GM21423 (cell line): ENCODE data around the gene CEP164.
A peak's percentile ranks its signal among the peaks of the same experiment; 100 is the strongest.

Experiments used
- ATAC-seq: cut with Tn5 transposase; IDR thresholded peaks from one replicate; pipeline ENCODE4 v1.9.1; 2021; ENCODE audit warnings: mild to moderate bottlenecking, moderate library complexity; ENCODE audit not compliant: unreplicated experiment

Gene CEP164

DNA sequence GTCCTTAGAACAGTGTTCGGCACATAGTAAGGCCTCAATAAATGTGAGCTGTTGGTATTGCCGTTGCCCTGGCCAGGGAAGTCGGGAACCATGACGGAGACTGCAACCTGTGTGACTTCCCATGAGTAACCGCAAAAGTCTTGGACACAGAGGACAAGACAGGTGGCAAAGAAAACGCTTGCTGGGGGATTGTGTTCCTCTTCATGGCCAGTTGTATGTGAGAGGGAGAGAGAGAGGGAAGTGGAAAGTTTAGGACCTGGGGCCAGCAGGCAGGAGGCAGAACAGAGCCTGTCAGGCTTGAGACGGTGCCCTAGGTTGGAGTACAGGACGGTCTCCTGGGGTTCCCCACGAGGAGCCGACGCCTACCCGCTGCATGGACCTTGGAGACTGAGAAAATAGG, 90.2 kb downstream of the CEP164 start:
- no peak for ATAC-seq

DNA sequence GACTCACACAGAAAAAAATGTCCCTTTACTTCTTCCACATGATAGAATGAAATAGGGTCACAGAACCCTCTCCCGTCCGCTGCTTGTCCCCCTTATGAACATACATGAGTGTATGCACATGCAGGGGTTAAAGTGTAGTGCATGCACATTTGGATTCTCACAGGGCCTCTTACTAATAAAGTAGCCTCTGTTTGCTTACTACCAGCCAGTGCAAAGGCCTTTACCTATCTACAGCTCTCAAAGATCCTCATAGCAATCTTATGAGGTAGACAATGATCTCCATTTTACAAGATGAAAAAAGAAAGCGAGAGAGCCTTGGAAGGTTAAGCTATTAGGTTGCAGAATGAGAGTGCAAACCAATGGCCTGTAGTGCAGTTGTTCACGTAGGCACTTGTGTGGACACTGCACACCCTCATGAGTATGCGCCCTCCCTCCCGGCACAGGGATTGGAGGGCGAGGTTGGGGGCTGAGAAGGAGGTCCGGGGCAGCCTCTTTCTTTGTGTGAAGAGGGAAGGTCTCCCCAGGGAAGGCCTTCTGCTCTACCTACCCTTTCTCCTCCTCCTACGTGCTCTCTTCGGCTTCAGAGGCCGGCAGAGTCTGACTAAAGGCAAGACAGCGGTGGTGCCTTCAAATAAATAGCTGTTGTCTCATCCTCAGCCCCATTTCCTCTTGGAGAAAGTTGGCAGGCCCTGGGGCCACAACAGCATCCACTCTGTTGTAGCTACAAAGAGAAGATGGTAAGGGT, 91.3 kb downstream of the CEP164 start:
- ATAC-seq: no peak

DNA sequence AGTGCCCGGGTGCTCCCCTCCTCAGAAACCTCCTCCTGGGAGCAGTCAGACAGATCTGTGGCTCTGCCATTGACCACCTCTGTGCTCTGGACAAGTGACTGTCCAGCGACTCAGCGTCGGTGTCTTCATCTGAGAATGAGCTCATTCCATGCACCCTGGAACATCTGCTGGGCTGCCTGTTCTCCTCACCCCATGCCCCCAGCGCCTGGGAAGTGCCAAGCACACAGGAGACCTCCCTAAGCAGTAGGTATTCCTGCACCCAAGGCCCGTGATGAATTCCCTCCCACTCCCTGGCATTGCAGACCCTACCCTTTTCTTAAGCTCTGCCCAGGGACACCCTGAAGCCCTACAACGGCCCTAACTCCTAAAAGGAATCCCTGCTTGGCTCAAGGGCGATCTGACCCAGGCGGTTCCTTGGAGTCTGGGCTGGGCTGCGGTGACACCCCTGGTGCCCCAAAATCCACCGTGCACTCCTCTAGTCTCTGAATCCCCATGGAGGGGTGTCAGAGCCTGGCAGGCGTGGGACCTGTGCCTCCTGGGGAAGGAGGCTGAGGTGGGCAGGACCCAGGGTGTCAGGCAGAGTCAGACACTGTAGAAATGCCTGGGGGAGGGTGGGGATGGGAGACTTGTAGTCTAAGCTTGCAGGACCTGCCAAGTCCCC, 92.0 kb downstream of the CEP164 start:
- ATAC-seq: no peak

DNA sequence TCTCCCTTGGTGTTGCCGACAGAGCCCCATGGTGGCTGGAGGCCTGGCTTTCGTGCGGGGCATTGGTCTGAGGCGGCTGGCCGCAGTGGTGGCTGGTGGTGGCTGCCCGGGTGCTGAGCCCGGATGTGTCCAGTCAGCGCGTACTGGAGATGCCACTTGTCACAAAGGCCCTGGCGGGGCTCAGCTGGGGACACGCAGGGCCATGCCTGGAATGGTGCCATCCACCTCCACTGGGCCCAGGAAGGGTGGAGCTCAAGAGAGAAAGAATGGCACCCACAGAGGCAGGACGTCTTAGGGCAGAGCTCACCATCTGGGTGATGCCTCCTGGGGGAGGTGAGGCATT, 92.5 kb downstream of the CEP164 start:
- no peak for ATAC-seq

DNA sequence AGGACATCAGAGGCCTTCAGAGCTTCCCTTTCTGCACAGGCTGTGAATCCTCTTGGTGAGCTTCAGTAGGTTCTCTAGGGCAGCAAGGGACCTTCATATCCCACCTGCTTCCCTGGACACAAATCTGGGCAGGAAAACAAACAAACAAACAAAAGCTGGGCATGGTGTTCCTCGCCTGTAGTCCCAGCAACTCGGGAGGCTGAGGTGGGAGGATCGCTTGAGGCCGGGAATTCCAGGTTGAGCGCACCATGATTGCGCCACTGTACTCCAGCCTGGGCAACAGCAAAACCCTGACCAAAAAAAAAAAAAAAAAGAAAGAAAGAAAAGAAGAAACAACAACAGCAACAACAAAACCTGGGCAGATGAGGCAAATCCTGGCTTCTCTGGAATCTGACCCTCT, 92.9 kb downstream of the CEP164 start:
- no peak for ATAC-seq

DNA sequence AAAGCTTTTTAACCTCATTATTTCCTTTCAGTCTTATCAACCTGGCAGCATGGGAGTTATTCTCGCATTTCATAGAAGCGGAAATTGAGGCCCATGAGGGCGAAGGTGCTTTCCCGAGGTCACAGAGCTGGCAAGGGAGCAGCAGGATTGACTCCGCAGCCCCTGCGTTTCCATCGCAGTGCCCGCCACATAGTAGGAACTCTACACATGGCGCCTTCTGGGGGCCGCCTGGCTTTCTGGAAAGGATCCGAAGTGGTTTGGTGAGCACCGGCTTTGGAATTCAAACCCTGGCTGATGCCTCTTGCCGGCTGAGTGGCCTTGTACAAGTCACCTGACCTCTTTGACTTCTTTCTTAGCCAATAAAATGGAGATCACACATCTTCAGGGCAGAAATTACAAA, 93.4 kb downstream of the CEP164 start:
- no peak for ATAC-seq

DNA sequence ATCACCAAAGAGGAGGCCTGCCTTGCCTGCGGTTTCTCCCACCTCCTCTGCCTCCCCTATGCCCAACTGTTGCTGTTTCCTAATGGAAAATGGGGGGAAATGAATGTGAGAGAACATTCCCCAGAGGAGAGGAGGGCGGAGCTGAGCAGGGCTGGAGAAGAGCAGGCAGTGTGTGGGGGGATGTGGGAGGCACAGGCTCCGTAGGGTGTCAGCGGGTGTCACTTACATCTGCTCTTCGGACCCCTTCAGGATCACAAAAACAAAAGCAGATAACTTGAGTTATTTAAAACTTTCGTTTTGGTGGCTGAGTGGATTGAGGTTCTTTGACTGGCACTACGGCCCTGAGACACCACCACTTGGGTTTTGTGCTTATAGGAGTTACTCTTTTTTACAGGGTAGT, 93.8 kb downstream of the CEP164 start:
- ATAC-seq: no peak

DNA sequence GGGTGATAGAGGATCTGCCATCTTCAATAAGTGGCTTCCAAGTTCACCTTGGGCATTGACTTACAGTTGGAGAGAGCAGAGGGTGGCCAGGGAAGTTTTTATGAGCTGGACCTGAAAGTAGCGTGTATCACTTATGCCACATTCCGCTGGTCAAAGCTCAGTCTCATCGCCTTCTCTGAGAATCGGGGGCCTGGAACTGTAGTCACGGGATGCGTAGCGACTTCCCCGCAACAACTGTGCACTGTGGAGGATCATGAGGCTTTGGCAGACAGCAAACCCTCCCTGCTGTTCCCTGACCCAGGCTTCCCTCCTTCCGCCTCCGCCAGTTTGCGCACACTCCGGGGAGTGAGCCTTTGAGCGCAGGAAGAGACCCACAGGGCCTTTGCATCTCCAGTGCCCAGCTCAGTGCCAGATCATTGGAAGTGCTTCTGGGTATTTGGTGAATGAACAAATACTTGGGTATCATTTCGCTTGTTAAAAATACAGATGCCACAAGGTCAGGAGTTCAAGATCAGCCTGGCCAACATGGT, 95.5 kb downstream of the CEP164 start:
- ATAC-seq: no peak

DNA sequence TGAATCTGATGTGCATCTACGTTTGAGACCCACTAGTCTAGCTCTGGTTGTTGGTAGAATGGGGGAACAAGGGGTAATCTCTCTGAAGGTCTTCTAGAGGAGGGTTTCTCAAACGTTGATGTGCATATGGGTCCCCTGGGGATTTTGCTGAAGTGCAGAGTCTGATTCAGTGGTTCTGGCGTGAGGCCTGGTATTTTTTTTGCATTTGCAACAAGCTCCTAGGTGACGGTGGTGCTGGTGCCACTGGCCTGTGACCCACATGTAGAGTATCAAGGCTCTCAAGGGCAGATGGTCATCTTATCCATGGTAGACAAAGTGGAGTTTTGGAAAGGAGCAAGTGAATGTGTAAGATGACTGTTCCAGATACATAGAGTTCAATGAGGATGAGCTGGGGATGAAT, 97.1 kb downstream of the CEP164 start:
- ATAC-seq: no peak

DNA sequence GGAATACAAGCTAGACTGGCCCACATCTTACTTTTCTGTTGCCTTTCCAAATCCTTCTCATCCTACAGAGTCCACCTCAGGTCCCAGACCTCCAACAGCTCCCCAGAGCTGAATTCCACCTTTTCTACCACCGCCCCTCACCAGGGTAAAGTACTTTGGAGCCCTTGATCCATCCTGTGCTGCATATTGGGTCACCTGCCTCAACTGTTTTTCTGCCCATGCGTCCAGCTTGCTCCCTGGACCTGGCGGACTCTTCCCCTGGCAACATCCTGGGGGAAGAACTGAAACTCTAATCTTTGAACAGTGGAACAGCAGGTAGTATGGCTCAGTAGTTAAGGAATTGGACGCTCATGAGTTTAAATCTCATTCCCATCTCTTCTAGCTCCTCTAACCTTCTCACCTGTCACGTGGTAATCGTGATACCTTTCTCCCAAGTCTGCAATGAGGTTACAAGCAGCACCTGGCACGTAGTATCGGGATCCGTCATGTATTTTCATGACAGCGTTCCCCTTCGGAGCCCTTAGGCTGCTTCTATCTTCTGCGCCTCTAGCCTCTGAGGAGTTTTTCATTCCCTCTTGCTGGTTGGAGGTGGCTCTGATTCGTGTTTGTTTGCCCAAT, 98.1 kb downstream of the CEP164 start:
- no peak for ATAC-seq

DNA sequence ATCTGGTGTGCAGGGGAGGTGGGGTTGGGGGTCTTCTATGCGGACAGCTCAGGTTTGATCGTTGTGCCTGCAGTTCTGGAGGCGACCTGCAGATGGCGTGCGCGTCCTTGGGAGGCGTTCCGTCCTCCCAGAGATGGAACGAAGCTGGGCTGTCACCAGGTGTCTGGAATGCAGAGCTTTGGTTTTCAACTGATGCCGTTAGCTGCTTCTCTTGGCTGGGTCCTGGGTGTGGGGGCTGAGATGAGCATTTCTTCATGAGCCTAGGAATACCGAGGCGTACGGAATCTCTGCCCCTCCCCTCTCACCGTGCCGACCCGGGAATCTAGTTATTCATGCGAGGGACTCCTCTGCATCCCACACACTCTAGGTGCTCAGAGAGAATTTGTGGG, 98.6 kb downstream of the CEP164 start:
- ATAC-seq: no peak

DNA sequence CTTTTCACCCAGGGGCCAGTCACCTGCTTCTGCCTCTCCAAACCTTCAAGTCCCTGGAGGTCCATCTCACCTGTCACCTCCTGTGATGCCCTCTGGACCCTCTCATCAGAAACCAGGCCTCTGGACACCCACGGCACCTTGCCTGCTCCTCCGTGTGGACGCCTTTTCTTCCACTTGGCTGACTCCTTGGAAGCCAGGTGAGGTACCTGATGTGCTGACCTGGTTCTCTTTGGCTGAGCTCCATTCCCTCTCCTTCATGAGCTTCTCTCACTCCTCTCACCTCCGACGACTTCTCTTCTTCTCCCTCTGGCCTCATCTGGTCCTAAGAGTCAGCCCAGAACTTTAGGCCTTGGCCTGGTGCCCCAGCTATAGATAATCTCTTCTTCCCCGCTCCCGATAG, 99.3 kb downstream of the CEP164 start:
- ATAC-seq: no peak

DNA sequence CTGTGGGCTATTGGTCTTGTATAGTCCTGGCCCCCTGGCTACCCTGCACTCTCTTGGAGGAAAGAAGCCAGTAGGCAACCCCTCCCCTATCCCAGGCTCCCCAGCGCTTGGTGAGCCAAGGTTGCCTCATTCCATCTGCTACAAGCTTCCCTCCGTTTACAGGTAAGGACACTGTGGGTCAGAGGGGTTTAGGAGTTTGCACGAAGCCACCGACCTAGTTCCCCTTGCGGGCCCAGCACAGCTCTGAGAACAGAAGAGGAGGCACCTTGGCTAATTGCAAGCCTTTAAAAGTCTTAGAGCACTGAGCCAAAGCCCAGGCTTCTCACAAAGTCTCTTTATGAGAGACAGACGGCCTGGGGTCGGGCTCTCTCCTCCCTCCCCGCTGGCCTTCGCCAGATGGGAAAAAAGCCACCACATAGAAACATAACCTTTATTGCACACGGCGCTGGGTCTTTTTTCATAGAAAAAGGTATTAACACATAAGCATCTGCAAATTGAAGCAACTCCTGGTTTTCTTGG, 99.8 kb downstream of the CEP164 start:
- no peak for ATAC-seq

DNA sequence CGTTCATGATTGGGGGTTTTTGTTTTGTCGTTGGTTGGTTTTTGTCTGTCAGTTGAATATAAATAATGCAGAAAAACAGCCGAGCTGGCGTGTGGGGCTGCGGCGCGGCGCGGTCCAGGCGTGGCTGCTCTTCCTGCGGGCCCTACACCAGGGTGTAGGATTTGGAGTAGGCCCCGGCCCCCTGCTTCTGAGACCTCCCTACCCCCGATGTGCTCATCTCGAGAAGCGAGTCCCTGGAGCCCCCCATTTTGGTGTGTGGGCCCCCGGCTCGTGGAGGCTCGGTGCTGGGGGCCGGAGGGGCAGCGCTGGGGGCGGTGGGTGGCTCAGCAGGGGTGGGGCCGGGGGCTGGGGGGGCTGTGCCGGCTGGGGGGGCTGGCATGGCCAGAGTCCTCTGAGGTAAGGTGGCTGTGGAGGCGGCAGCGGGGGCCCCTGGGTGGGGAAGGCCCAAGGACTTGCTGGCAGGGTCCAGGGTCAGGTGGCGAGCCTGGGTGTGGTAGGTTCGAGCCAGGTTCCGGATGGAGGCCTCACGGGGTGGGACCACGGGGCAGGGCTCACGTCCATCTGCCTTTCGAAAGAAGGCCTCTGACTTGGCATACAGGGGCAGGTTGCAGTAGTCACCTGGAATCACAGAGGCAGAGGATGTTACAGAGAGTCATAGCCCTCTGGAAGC, 100.7 kb downstream of the CEP164 start:
- no peak for ATAC-seq

DNA sequence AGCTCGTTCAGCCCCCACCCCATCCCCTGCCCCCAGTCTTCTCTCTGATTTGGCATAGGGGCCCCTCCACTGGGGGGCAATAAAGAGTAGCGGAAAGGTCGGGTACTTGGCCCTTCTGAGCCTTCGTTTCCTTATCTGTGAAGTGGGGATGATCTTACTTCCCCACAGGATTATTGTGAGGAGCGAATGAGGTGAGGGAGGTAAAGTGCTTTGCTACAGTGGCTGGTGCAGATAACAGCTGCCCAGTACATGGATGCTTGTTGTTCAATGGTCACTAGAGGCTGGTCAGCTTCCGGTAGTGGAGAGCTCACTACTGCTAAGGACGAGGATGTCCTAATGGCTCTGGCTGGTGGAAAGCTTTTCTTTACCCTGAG, 101.2 kb downstream of the CEP164 start:
- no peak for ATAC-seq

DNA sequence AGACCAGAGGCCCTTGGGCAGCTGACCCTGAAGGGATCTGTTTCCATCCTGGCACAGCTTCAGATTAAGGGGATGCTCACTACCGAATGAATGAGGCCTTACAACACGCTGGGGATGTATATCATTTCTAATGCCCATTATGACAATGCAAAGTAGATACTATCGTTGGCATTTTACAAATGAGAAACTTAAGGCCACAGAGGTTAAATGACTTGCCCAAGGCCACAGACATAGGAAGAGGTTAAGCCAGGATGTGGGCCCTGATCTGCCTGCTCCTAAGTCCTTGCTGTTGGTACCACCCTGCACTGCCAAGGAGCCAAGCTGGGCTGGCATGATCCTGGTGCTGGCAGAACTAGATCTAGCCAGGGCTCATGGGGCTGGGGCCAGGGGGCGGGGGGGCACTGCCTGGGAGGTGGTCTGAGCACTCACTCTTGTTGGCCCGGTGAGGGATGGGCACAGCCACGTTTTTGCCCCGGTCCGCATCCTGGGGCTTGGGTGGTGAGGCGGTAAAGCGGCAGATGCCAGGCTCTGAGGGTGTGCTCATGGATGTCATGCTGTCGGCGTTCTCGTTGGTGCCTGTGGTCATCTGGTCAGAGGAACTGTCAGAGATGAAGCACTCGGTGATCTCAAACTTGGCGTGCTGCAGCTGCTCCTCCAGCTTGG, 102.8 kb downstream of the CEP164 start:
- no peak for ATAC-seq

DNA sequence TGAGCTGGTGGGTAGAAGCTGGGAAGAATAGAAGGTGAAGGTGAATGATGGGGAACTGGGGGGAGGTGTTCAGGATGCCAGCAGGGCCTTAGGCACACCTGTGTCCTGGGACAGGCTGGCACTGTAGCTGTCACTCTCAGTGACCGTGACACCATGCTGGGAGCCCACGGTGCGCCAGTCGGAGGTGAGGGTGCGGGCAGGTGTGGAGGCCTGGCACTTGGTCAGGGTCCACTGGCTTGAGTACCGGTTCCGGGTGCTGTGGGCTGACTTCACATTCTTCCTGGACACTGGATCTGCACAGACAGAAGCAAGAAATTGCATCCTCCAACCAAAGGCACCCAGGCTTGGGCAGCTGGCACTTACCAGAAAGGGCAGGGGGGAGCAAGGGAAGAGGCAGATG, 103.8 kb downstream of the CEP164 start:
- ATAC-seq: no peak

DNA sequence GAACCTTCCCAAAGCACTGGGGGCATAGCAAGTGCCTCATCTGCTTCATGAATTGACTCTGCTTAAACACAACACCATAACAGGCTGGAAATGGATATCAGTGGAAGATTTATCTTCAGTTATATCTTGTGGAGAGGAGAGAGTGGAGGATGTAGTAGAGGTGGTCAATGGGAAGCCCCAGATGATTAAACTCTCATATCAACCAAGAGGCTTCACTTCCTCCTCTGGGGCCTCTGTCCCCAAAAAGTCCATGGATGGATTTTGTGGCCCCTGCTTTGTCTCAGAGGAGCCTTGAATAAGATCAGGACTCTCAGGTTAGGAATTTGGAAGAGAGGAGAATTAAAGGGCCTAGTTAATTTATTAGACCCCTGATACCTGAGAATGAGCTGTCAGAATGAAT, 106.1 kb downstream of the CEP164 start:
- no peak for ATAC-seq

DNA sequence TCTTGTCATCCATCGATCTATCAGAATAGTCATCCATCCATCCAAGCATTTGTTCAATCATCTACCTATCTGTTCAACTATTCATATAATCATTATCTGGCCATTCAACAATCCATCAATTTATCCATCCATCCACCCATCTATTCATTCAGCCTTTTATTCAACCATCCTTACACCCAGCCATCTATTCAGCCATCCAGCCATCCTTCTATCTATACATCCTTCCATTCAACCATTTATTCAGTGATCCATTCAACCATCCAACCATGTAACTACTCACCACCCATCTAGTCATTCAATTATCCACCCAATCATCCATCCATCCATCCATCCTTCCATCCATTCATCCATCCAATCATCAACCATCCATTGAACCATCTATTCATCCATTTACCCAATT, 106.8 kb downstream of the CEP164 start:
- ATAC-seq: no peak

DNA sequence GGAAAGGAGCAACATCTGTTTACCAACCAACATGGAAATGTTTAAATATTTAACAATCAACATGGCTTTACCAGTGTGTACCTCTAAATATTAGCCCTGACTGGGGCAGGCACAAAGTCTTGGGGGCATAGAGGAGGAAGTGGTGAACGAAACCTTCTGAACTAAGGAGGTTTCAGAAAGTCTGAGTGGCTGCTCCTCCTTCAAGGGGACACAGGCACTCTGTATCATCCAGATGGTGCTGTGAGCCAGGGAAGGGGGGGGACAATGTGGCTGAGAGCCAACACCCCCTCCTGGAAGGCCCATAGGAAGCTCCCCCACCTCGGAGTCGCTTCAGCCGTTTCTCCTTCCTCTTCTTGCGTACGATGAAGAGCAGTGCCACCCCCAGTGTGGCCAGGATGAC, 107.7 kb downstream of the CEP164 start:
- peak; percentile 59 for ATAC-seq
